Superior temporal gyrus (tissue), 1 donor: ENCODE results near the gene BEST2.
"Not testable (repeated sequence)": the region's sequence is repeated elsewhere in the genome, so short reads cannot be mapped to it uniquely, and the experiment has no call there.

ENCODE experiments used
- DNase-seq: peaks from one replicate; pipeline ENCODE4 v3.0.0-alpha.2; 2016; ENCODE audit errors: extremely low spot score

BEST2 gene

DNA sequence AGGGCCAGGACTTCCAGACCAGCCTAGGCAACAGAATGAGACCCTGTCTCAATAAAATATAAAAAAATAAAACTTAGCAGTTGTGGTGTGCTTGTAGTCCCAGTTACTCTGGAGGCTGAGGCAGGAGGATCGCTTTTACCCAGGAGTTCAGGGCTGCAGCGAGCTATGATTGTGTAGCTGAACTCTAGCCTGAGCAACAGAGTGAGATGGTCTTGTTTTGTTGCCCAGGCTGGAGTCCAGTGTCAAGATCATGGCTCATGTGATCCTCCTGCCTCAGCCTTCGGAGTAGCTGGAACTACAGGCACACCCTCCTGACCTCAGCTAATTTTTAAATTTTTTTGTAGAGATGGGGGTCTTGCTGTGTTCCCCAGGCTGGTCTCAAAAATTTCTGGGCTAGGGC, 35.4 kb downstream of the BEST2 start:
- no peak for DNase-seq

GRCh38 chr19:12787458-12787857, 35.9 kb downstream of the BEST2 start:
- DNase-seq = no peak

- DNase-seq = no peak
Measured at GRCh38 chr19:12788042-12788681, 36.6 kb downstream of the BEST2 start.

GRCh38 chr19:12788682-12789097, 37.1 kb downstream of the BEST2 start:
- DNase-seq = peak; percentile 63

DNA sequence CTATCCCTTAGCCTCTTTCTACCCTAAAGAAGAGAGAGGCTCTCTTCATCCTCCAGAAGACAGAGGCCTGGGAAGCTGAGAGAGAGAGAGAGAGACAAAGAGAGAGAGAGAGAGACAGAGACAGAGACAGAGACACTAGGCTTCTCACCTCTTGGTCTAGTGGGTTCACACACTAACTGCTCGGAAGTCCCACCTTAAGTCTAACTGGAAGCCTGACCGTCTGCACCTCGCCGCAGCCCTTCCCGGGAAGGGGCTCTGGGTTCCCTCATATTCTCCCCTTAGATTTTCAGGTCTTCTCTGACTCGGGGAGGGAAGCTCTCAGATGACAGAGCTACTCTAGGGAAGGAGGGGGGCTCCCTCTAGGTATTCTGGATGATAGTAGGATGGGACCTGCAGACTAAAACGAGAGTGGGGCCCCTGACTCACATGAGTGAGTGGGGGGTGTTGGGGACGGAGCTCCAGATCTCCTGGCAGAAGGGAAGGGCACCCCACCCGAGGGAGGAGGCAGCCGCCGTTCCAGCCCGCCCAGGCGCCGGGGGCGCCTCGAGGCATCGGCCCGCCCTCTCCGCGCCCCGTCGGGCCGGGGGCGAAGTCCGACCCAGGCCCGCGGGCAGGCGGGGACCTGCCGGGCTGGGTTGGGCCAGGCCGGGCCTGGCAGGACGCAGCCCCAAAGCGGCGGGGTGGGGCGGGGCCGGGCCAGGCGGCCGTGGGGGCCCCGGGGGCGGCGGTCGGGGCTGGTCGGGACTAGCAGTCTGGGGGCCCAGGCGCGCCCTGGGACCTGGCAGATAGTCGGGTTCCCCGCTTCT, 37.7 kb downstream of the BEST2 start:
- DNase-seq = peak; percentile 38

- peak; percentile 91 for DNase-seq
Measured at GRCh38 chr19:12789904-12790619, 38.5 kb downstream of the BEST2 start.

DNA sequence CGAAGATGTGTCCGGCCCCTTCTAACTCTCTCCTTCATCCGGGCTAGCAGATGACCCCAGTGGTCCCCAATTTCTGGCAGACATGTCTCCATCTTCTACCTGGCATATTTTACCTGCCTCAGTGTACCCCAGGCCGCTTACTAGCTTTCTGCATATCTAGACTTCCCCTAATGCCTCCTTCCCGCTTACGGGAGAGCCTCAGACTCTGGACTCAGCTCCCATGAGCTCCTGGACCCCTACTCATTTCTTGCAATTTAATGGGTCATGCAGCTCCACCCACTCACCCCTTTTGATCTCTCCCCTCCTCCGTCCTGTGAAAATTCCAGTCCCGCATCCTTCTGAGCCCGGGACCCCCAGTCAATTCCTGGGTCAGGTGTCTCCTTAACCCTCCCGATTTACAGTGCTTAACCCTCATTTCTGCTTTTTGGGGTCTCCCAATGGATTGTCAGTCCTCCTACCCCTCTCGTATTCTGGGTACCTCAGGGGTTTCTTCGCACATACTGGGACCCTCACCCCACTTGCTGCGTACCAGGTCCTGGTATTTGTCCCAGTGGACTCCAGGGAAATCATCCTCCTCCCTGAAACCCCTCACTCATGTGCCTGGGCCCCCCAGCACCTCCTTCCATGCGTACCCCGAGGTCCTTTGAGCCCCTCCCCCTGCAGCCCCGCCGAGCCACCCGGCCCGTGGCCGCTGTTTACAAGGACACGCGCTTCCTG, 39.2 kb downstream of the BEST2 start:
- DNase-seq = peak; percentile 49

DNA sequence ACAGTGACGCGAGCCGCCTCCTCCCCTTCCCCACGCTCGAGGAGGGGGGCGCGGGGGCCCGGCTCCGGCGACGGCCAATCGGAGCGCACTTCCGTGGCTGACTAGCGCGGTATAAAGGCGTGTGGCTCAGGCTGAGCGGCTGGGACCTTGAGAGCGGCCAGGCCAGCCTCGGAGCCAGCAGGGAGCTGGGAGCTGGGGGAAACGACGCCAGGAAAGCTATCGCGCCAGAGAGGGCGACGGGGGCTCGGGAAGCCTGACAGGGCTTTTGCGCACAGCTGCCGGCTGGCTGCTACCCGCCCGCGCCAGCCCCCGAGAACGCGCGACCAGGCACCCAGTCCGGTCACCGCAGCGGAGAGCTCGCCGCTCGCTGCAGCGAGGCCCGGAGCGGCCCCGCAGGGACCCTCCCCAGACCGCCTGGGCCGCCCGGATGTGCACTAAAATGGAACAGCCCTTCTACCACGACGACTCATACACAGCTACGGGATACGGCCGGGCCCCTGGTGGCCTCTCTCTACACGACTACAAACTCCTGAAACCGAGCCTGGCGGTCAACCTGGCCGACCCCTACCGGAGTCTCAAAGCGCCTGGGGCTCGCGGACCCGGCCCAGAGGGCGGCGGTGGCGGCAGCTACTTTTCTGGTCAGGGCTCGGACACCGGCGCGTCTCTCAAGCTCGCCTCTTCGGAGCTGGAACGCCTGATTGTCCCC, 39.9 kb downstream of the BEST2 start, which contains the start of gene JUNB:
Gene JUNB (plus strand): TSS at position 142 of the 706 bp plus-strand sequence. CDS start 286 bp downstream, at position 428.
- DNase-seq = peak; percentile 98

- peak; percentile 51 for DNase-seq
Measured at GRCh38 chr19:12792051-12792852, 40.7 kb downstream of the BEST2 start.

DNA sequence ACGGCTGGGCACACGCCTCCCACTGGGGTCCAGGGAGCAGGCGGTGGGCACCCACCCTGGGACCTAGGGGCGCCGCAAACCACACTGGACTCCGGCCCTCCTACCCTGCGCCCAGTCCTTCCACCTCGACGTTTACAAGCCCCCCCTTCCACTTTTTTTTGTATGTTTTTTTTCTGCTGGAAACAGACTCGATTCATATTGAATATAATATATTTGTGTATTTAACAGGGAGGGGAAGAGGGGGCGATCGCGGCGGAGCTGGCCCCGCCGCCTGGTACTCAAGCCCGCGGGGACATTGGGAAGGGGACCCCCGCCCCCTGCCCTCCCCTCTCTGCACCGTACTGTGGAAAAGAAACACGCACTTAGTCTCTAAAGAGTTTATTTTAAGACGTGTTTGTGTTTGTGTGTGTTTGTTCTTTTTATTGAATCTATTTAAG, 41.3 kb downstream of the BEST2 start:
- DNase-seq = no peak

DNA sequence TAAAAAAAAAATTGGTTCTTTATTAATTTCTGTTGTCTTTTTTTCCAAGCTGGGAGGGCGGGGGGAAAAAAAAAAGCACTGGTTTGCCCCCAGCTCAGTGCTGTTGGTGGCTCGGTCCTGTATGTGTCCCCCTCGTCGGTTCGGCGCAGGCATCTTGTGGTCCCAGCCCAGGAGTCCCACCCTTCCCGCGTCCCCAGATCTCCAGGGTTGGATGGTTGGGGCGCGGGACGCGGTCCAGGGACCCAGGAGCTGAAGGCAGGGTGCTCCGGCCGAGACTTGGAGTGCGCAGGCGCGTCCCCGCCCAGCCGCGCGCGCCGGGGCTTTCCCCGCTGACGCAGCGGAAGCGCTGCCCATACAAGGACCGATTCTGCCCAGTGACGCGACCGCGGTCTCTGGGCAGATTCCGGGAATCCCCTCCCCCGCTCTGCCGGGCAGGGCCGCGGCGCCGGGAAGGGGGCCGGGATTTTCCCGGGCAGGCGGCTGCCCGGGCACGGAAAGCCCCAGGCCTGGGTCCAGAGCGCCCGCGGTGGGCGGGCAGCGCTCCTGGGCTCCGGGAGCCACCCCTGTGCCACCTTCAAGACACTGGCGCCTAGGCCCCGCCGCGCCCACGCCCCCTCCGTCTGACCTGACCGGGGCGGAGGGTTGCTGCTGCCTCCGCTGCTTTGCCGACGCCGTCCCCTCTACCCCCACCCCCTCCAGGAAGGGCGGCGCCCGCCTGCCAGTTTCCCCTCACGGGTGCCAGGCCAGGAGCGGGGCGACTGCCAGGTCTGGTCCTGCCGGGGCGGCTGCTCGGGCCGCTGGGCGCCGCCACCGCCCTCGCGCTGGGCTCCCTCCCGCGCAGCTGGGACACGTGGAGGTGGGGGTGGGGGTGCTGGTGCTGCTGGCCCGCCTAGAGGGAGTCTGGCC, 42.0 kb downstream of the BEST2 start:
- DNase-seq = peak; percentile 93

- DNase-seq = no peak
Measured at GRCh38 chr19:12794196-12794941, 42.8 kb downstream of the BEST2 start.

DNA sequence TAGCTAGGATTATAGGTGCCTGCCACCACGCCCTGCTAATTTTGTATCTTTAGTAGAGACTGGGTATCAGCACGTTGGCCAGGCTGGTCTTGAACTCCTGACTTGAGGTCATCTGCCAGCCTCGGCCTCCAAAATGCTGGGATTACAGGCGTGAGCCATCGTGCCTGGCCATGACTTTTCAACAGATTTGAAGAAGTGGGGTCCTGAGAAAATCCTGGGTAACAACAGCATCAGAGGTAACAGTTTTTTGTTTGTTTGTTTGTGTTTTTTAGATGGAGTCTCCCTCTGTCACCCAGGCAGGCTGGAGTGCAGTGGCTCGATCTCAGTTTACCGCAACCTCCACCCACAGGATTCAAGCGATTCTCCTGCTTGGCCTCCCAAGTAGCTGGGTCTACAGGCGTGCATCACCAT, 43.4 kb downstream of the BEST2 start:
- no peak for DNase-seq

GRCh38 chr19:12796146-12797071, 44.8 kb downstream of the BEST2 start:
- peak; percentile 93 for DNase-seq

GRCh38 chr19:12797141-12797587, 45.6 kb downstream of the BEST2 start:
- no peak for DNase-seq

DNA sequence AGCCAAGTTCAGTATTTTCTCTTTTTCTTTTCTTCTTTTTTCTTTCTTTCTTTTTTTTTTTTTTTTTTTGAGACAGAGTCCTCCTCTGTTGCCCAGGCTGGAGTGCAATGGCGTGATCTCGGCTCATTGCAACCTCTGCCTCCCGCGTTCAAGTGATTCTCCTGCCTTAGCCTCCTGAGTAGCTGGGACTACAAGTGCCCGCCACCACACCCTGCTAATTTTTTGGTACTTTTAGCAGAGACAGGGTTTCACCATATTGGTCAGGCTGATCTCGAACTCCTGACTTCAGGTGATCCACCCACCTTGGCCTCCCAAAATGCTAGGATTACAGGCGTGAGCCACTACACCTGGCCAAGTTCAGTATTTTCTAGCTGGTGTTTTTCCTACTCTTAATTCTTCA, 46.0 kb downstream of the BEST2 start:
- not testable (repeated sequence) for DNase-seq

- no peak for DNase-seq
Measured at GRCh38 chr19:12799742-12800465, 48.3 kb downstream of the BEST2 start.
